HEK293 (cell line): ENCODE results near the gene LGALS3BP.

Experiments used
- CTCF ChIA-PET: fragments of 350-600 bp; formaldehyde crosslinking; extraction: SDS; loops from one replicate; lab custom pipeline; 2021; ENCODE audit warnings: antibody characterized with exemption; lab: Yijun Ruan, JAX
- POLR2A ChIA-PET: fragments of 300-600 bp; formaldehyde crosslinking; extraction: SDS; loops from one replicate; lab custom pipeline; 2020; ENCODE audit warnings: antibody characterized with exemption, inconsistent platforms; lab: Yijun Ruan, JAX
- H3K27ac ChIP-seq: fragments of 200-500 bp; sonication (Bioruptor generic); 2 replicates; pipeline ENCODE4 v1.5.1; 2014; ENCODE audit warnings: low read depth, low read length, control low read depth, inconsistent platforms; ENCODE audit errors: extremely low read depth
- H3K36me3 ChIP-seq, 2 experiments: fragments of 200-500 bp in 1 of 2; sonication (Bioruptor generic) in 1 of 2; 1 replicate in 1 of 2; 2 replicates in 1 of 2; pipeline ENCODE4 v1.5.1; 2014 to 2017; ENCODE audit warnings: inconsistent platforms in 2 of 2, low read length in 2 of 2; ENCODE audit not compliant: control insufficient read depth in 2 of 2, insufficient read depth in 1 of 2
- H3K4me1 ChIP-seq: fragments of 200-500 bp; sonication (Bioruptor generic); 2 replicates; pipeline ENCODE4 v1.5.1; 2014; ENCODE audit warnings: mild to moderate bottlenecking, low read length, inconsistent platforms; ENCODE audit not compliant: control insufficient read depth, insufficient read depth
- H3K4me3 ChIP-seq: 2 replicates; pipeline ENCODE4 v1.5.1; 2011; ENCODE audit warnings: low read depth, mild to moderate bottlenecking, control low read depth, low read length, moderate library complexity
- H3K9me3 ChIP-seq: fragments of 200-500 bp; sonication (Bioruptor generic); 2 replicates; pipeline ENCODE4 v1.5.1; 2014; ENCODE audit warnings: low read depth, low read length, inconsistent platforms; ENCODE audit not compliant: control insufficient read depth, insufficient read depth
- GLIS2 ChIP-seq: fragments of 450-650 bp; formaldehyde crosslinking; IDR thresholded peaks from 2 replicates; pipeline ENCODE4 v1.5.1; 2016; ENCODE audit warnings: missing biosample characterization, missing genetic modification characterization
- HOXA7 ChIP-seq: sonication (generic); formaldehyde crosslinking; IDR thresholded peaks from 2 replicates; pipeline ENCODE4 v1.8.1; 2022; ENCODE audit warnings: missing genetic modification reagents, borderline replicate concordance
- IKZF3 ChIP-seq: fragments of 450-650 bp; IDR thresholded peaks from 2 replicates; pipeline ENCODE4 v1.5.0; 2018; ENCODE audit warnings: missing biosample characterization, mild to moderate bottlenecking, missing genetic modification characterization, moderate library complexity
- KLF1 ChIP-seq: fragments of 450-650 bp; formaldehyde crosslinking; IDR thresholded peaks from 2 replicates; pipeline ENCODE4 v1.5.1; 2016; ENCODE audit warnings: missing biosample characterization, missing genetic modification characterization
- MZF1 ChIP-seq: fragments of 450-650 bp; formaldehyde crosslinking; IDR thresholded peaks from 2 replicates; pipeline ENCODE4 v1.5.1; 2017; ENCODE audit warnings: missing biosample characterization, missing genetic modification characterization, borderline replicate concordance
- PRDM10 ChIP-seq: fragments of 450-650 bp; formaldehyde crosslinking; IDR thresholded peaks from 2 replicates; pipeline ENCODE4 v1.5.1; 2016; ENCODE audit warnings: missing biosample characterization, missing genetic modification characterization
- ZBTB10 ChIP-seq: fragments of 450-650 bp; formaldehyde crosslinking; IDR thresholded peaks from 2 replicates; pipeline ENCODE4 v1.5.1; 2016; ENCODE audit warnings: missing biosample characterization, missing genetic modification characterization
- ZBTB48 ChIP-seq: fragments of 450-650 bp; formaldehyde crosslinking; IDR thresholded peaks from 2 replicates; pipeline ENCODE4 v1.5.1; 2016; ENCODE audit warnings: missing biosample characterization, missing genetic modification characterization
- ZFHX2 ChIP-seq: fragments of 450-650 bp; formaldehyde crosslinking; conservative IDR thresholded peaks from 2 replicates; pipeline ENCODE4 v1.5.1; 2016; ENCODE audit warnings: missing biosample characterization, missing genetic modification characterization
- ZNF132 ChIP-seq: fragments of 450-650 bp; formaldehyde crosslinking; IDR thresholded peaks from 2 replicates; pipeline ENCODE4 v1.5.1; 2017; ENCODE audit warnings: missing biosample characterization, missing genetic modification characterization, borderline replicate concordance
- ZNF146 ChIP-seq: fragments of 450-650 bp; formaldehyde crosslinking; IDR thresholded peaks from 2 replicates; pipeline ENCODE4 v1.5.1; 2016; ENCODE audit warnings: missing biosample characterization, missing genetic modification characterization
- ZNF148 ChIP-seq: fragments of 450-650 bp; formaldehyde crosslinking; IDR thresholded peaks from 2 replicates; pipeline ENCODE4 v1.5.0; 2017; ENCODE audit warnings: missing biosample characterization, missing genetic modification characterization, borderline replicate concordance
- ZNF169 ChIP-seq: fragments of 450-650 bp; formaldehyde crosslinking; IDR thresholded peaks from 2 replicates; pipeline ENCODE4 v1.5.1; 2016; ENCODE audit warnings: missing biosample characterization, missing genetic modification characterization
- ZNF280C ChIP-seq: fragments of 450-650 bp; formaldehyde crosslinking; IDR thresholded peaks from 2 replicates; pipeline ENCODE4 v1.5.1; 2016; ENCODE audit warnings: missing biosample characterization, missing genetic modification characterization
- ZNF366 ChIP-seq: fragments of 450-650 bp; formaldehyde crosslinking; conservative IDR thresholded peaks from 2 replicates; pipeline ENCODE4 v1.5.1; 2016; ENCODE audit warnings: missing biosample characterization, missing genetic modification characterization
- ZNF404 ChIP-seq: fragments of 450-650 bp; formaldehyde crosslinking; IDR thresholded peaks from 2 replicates; pipeline ENCODE4 v1.5.1; 2017; ENCODE audit warnings: missing biosample characterization, missing genetic modification characterization
- ZNF426 ChIP-seq: fragments of 450-650 bp; formaldehyde crosslinking; IDR thresholded peaks from 2 replicates; pipeline ENCODE4 v1.5.1; 2017; ENCODE audit warnings: missing biosample characterization, missing genetic modification characterization, mild to moderate bottlenecking, inconsistent platforms, moderate library complexity
- ZNF692 ChIP-seq: fragments of 450-650 bp; formaldehyde crosslinking; IDR thresholded peaks from 2 replicates; pipeline ENCODE4 v1.5.1; 2016; ENCODE audit warnings: missing biosample characterization, missing genetic modification characterization
- ZNF777 ChIP-seq: fragments of 450-650 bp; formaldehyde crosslinking; IDR thresholded peaks from 2 replicates; pipeline ENCODE4 v1.5.1; 2017; ENCODE audit warnings: missing biosample characterization, missing genetic modification characterization, borderline replicate concordance
- ZNF785 ChIP-seq: fragments of 450-650 bp; formaldehyde crosslinking; IDR thresholded peaks from 2 replicates; pipeline ENCODE4 v1.5.1; 2016; ENCODE audit warnings: missing biosample characterization, missing genetic modification characterization

Gene LGALS3BP

GRCh38 chr17:78934681-78935418, 44.9 kb downstream of the LGALS3BP start:
- H3K9me3 ChIP-seq: no peaks in the 10 kb centered on the region
- ChIA-PET CTCF (interaction anchor here (0.6 to 1.7 kb wide), 5 partner anchors 36 to 726 kb away, joined by 3 to 7 read pairs (median 3); no protein-coding TSS in a partner anchor), POLR2A (interaction anchor here (0.6 to 2.2 kb wide), 5 partner anchors 9 to 75 kb away, joined by 3 to 15 read pairs (median 3); partner anchors contain the start of gene TIMP2)
- H3K4me3 ChIP-seq: no peak overlapping the region
- H3K36me3 ChIP-seq: no peaks in the 10 kb centered on the region
- H3K4me1 ChIP-seq: peaks cover 23% of the 10 kb centered on the region
- TF ChIP-seq ZNF169 (tag by site-specific recombination) (no peak), ZBTB48 (0 out of 2 replicates have a peak, but pooled peaks have one; percentile 28), ZBTB10 (tag by site-specific recombination) (0 out of 2 replicates have a peak, but pooled peaks have one; percentile 26), ZFHX2 (tag by site-specific recombination) (no peak), PRDM10 (tag by site-specific recombination) (no peak), GLIS2 (tag by site-specific recombination) (peak; percentile 29; the same call in 1 of the 2 replicates), ZNF777 (no peak), ZNF404 (tag by site-specific recombination) (no peak), ZNF280C (tag by site-specific recombination) (no peak), ZNF366 (tag by site-specific recombination) (peak; percentile 3; the same call in 1 of the 2 replicates), HOXA7 (no peak)
- peak overlapping the region; percentile 34; the same call in 1 of the 2 replicates for H3K27ac ChIP-seq

- H3K4me1 ChIP-seq: peaks cover 23% of the 10 kb centered on the region
- ChIA-PET CTCF (interaction anchor here (0.6 to 1.7 kb wide), 4 partner anchors 37 to 69 kb away, joined by 3 to 7 read pairs (median 4); no protein-coding TSS in a partner anchor), POLR2A (interaction anchor here (0.6 to 2.2 kb wide), 8 partner anchors 9 to 76 kb away, joined by 3 to 15 read pairs (median 3); partner anchors contain the start of gene TIMP2)
- peak overlapping the region; percentile 34; the same call in 1 of the 2 replicates for H3K27ac ChIP-seq
- no peaks in the 10 kb centered on the region for H3K36me3 ChIP-seq
- H3K4me3 ChIP-seq: peak overlapping the region; percentile 20
- no peaks in the 10 kb centered on the region for H3K9me3 ChIP-seq
- TF ChIP-seq KLF1 (tag by site-specific recombination) (peak; percentile 78), ZNF785 (tag by site-specific recombination) (no peak), ZNF692 (tag by site-specific recombination) (peak; percentile 45; the same call in 1 of the 2 replicates), IKZF3 (tag by site-specific recombination) (peak; percentile 81), ZNF146 (tag by site-specific recombination) (no peak), ZNF426 (tag by site-specific recombination) (no peak), ZNF132 (tag by site-specific recombination) (no peak), MZF1 (tag by site-specific recombination) (no peak), ZNF148 (tag by site-specific recombination) (no peak)
Observed at GRCh38 chr17:78933959-78934568, 45.7 kb downstream of the LGALS3BP start.
